ENCODE measurements around the gene ACSM6.

DNA sequence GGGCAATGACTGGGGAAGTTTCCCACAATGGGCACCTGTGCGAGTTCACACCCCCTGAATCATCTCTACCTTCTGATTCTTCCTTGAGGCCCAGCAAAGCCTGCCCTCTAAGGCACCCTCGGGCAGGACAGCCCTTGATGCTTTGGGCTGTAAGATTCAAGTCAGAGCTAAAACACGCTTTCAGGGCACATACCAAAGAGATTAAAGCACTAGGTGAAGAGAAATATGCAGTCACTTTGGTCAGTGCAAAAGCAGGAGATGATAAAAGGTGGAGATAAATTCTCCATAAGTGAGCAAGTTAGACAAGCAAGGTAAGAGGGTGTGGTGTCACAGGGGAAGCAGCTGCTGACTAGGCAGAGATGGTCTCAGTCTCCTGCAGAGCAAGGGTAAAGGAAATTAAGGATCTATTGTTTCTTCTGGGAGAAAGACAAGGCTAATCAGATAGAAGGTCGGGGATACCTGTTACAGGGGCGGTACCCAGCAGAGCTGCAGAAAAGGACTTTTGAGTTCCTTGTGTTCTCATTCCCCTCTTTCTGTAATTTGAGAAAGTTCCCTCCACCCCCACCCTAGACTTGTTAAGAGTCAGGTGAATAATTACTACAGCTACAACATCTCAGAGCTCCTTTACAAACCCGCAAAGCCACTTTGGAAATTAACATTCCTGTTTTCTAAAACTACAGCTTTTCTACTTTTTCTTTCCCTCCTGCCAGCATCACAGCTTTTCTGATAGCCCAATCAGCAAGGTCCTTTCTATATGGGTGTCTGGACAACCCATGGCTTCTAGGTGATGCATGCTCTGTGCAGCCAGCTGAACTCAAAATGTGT is 70.4 kb downstream of the ACSM6 start:
- TF ChIP-seq, protein P1, sequence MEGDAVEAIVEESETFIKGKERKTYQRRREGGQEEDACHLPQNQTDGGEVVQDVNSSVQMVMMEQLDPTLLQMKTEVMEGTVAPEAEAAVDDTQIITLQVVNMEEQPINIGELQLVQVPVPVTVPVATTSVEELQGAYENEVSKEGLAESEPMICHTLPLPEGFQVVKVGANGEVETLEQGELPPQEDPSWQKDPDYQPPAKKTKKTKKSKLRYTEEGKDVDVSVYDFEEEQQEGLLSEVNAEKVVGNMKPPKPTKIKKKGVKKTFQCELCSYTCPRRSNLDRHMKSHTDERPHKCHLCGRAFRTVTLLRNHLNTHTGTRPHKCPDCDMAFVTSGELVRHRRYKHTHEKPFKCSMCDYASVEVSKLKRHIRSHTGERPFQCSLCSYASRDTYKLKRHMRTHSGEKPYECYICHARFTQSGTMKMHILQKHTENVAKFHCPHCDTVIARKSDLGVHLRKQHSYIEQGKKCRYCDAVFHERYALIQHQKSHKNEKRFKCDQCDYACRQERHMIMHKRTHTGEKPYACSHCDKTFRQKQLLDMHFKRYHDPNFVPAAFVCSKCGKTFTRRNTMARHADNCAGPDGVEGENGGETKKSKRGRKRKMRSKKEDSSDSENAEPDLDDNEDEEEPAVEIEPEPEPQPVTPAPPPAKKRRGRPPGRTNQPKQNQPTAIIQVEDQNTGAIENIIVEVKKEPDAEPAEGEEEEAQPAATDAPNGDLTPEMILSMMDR (IDR thresholded peaks at IDR 0.05) = no peak
- TF ChIP-seq POLR2A (IDR thresholded peaks at IDR 0.05) (no peak), EP300 (IDR thresholded peaks at IDR 0.05) (no peak)

All from tibial nerve (tissue), 4 donors.